GM10266 (cell line): ENCODE results near the gene CPB1.

Experiments
- DNase-seq: peaks from one replicate; pipeline ENCODE4 v3.0.0; 2012; ENCODE audit errors: extremely low spot score
- CTCF ChIP-seq: IDR thresholded peaks from 2 replicates; pipeline ENCODE4 v1.5.1; 2012; ENCODE audit warnings: mild to moderate bottlenecking, low read depth; ENCODE audit not compliant: control insufficient read depth, insufficient read depth; ENCODE audit errors: missing control alignments

Gene CPB1

GRCh38 chr3:148791920-148792319 is 35.7 kb upstream of the CPB1 start:
- no peak for DNase-seq

GRCh38 chr3:148792516-148792915 is 35.1 kb upstream of the CPB1 start:
- DNase-seq, result no peak

More at GRCh38 chr3:148791920-148792319, 35.7 kb upstream of the CPB1 start:
- no peak for TF ChIP-seq CTCF

GRCh38 chr3:148796799-148797198 is 30.8 kb upstream of the CPB1 start:
- DNase-seq, result no peak
- no peak for TF ChIP-seq CTCF

More at GRCh38 chr3:148792516-148792915, 35.1 kb upstream of the CPB1 start:
- no peak for TF ChIP-seq CTCF

- TF ChIP-seq CTCF, result no peak
- no peak for DNase-seq
These were observed 29.8 kb upstream of the CPB1 start for GRCh38 chr3:148797795-148798194.

GRCh38 chr3:148800414-148800813 is 27.2 kb upstream of the CPB1 start:
- no peak for TF ChIP-seq CTCF
- no peak for DNase-seq

- TF ChIP-seq CTCF, result no peak
- DNase-seq, result no peak
These were observed 17.8 kb upstream of the CPB1 start for GRCh38 chr3:148809835-148810234.

GRCh38 chr3:148815316-148816110 is 12.1 kb upstream of the CPB1 start:
- TF ChIP-seq CTCF, result no peak
- DNase-seq, result no peak
